GM19372 (cell line): ENCODE results near the gene ZNF598.

Source experiments
- ATAC-seq: cut with Tn5 transposase; IDR thresholded peaks from one replicate; pipeline ENCODE4 v1.9.1; 2021; ENCODE audit warnings: mild to moderate bottlenecking, low read depth, moderate library complexity; ENCODE audit not compliant: unreplicated experiment

Gene ZNF598

DNA sequence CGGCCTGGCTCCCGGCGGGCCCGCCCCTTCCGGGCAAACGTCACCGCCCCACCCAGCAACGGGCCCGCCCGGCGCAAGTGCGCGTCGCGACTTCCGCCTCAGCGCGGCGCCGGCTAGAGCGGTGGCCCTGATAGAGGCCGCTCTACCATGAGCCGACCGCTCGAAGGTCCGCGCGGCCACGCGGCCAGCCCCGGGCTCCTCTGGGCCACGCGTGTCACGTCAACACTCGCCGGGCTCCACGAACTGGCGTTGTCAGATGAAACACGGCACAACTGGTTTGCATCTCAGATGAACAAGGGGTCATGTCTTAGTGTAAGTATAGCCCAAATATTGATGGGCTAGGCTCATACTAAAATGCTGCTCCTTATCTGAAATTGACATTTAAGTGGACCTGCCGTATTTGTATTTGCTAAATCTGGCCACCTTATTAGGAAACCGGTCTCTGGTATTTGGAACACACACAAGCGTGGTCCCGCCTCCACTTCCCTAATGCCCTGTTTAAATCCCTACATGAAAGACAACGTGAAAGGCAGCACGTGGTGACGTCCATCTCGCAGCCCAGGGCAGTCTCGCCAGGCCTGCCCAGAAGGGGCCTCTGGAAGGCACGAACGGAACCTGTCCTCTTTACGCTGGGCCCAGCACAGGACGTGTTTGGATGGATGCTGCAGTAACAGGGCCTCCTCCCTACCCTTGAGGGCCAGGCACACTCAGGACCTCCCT is at the start of gene ZNF598:
ZNF598 (minus strand) TSS at position 31 of the 720 bp plus-strand sequence.
- peak; percentile 89 for ATAC-seq

- no peak for ATAC-seq
These were observed 49.3 kb upstream of the ZNF598 start for GRCh38 chr16:2058872-2059271.

DNA sequence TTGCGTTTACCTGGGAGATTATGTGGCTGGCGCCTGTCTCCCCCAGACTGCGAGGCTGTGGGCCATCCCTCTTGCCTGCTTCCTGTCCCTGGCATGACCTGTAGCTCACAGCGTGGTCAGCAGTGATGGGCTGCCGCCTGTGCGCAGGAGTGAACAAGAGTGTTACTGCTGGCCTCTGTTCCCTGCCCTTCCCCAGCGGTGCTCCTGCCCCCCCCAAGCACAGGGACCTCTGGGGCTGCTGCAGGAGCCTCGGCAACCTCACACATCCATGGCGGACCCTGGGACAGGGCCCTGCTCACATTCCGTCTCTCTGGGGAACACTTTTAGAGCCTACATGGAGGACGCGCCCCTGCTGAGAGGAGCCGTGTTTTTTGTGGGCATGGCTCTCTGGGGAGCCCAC is 48.8 kb upstream of the ZNF598 start:
- ATAC-seq = no peak

DNA sequence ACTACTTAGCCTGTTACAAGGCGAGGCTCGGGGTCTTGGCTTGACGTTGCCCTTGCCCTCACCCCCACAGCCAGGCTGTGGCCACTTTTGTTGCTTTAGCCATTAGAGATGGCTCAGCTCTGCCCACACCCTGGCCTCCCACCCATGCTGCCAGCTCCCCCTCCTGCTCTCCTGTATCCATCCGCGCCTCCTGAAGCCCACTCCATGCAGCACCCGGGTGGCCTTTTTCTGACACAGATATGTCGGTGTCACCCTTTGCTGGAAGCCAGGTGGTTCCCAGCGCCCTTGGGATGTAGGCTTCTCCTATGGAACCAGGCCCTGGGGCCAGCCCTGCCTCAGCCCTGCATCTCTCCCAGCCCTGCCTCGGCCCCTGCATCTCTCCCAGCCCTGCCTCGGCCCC is 47.8 kb upstream of the ZNF598 start:
- no peak for ATAC-seq

DNA sequence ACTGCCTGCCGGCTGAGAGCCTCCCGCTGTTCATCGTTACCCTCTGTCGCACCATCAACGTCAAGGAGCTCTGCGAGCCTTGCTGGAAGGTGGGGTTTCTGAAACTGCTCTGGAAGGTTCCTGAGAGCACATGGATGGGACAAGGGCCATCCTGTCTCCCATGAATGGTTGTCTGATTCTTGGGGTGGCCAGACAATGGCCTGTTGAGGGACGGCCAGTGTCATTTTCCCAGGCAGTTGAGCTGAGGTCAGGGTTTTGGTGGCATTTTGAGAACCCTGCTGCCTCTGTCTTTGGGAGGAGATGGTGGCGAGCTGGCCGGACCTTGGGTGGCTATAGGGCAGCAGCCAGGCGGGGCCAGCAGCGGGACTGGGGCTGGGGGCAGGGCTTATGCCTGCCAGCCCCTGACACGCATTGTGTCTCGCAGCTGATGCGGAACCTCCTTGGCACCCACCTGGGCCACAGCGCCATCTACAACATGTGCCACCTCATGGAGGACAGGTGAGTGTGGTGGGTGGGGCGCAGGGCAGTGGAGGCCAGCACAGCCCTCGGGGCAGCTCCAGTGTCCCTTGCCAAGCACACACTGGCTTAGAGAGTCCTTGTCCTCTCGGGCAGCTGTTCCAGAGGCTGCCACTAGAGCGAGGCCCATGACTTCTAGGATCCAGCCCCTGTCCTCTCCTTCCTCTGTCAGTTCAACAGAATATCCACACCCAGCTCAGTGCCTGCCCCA is 47.2 kb upstream of the ZNF598 start:
- ATAC-seq = no peak

DNA sequence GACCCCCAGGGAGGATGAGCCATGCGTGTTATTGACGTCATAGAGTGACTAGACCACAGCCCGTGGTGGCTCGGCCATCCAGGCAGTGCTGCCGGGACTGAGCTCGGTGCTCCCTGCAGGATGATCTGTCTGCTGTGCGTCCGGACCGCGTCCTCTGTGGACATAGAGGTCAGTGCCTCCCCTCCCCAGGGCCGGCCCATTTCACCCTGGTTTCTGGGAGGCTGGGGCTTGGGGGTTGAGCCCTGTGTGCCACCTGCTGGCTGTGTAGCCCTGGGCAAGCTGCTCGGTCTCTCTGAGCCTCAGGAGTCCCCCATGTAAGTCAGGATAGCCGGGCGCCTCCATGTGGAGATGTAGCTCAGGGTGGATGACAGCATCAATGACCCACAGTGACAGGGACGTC is 46.5 kb upstream of the ZNF598 start:
- no peak for ATAC-seq

DNA sequence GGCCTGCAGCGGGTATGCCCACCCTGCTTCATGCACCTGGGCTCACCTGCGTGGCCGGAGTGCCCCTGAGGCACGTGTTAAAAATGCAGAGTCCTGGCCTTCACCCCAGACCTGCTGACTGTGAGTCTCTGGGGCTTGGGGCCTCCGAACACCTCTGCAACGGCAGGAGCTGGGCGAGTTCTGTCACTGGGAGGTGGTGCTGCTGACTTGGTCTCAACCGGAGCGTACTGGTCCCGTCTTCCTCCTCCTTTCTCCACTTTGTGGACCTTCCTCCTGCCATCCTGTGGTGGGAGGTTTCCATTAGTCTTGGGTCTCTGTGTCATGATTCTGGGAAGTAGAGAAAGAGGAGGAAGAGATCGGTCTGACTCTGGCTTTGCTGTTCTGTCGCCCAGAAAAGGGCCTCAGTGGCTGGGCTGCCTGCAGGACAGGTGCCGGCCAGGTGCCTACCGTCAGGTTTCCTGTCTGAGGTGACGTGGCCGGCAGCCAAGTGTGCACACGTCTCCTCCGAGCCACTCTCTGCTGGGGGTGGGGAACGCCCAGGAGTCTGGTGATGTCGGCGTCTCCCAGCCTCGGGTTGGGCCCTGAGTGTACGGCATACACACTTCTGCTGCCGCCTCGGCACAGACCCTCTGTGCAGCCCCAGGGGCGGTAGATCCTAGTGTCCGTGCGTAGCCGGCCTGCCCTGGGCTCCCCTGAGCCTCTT is 45.1 kb upstream of the ZNF598 start:
- ATAC-seq = no peak

- no peak for ATAC-seq
These were observed 44.3 kb upstream of the ZNF598 start for GRCh38 chr16:2053897-2054296.

- no peak for ATAC-seq
These were observed 43.6 kb upstream of the ZNF598 start for GRCh38 chr16:2053211-2053610.

DNA sequence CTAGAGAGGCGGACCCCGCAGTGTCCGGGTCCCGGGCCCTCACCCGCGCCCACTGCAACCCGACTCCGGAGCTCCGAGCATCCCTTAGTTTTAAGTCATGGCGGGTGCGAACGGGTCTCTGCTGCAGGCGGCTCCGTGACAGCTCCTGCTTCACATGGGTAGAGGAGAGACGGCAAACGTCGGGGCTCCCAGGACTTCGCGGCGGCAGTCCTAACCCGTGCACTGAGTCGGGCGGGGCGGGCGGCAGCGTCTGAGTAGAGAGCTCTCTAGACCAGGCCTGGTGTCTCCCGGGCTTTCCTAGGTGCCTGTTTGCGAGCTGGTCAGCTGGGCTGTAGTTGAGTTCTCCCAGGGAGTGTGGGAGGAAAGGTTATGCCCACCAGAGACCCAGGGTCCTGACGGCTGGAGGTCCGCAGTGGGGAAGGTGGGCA is 38.5 kb upstream of the ZNF598 start:
- ATAC-seq = no peak

GRCh38 chr16:2047330-2048115 is 37.9 kb upstream of the ZNF598 start, which contains the start of the genes NTHL1 and TSC2:
Gene NTHL1 (minus strand): TSS chr16:2047834. CDS start chr16:2047823, 11 bp downstream.
Gene TSC2 (plus strand): TSS chr16:2047985. CDS start chr16:2048616, 631 bp downstream.
- ATAC-seq = peak; percentile 90

DNA sequence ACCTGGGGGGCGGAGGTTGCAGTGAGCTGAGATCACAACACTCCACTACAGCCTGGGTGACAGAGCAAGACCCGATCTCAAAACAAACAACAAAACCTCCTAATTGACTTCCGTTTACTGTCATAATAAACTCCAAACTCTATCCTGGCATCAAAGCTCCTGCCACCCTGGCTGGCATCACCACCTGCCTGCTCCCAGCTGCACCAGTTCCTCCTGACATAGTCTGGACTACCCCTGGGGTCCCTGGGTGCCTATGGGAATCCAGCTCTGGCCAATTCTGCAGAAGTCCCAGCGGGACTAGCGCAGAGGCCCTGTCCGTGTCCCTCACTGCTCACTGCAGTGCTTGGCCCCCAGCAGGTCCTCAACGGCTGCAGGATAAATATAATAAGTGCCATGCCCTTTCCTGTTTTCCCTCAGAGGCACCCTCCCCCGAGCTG is 37.3 kb upstream of the ZNF598 start:
- no peak for ATAC-seq

GRCh38 chr16:2045965-2046892 is 36.6 kb upstream of the ZNF598 start:
- no peak for ATAC-seq

GRCh38 chr16:2044541-2044940 is 34.9 kb upstream of the ZNF598 start:
- no peak for ATAC-seq

- ATAC-seq = no peak
These were observed 34.2 kb upstream of the ZNF598 start for GRCh38 chr16:2043667-2044451.

- no peak for ATAC-seq
These were observed 33.5 kb upstream of the ZNF598 start for GRCh38 chr16:2042986-2043666.

- ATAC-seq = no peak
These were observed 32.8 kb upstream of the ZNF598 start for GRCh38 chr16:2042171-2042985.
